ENCODE data around the gene AP5S1. TPM values are rescaled to one million over a fixed set of nuclear protein-coding genes. Genes with fewer than 3 reads are reported as not detected.
A peak's percentile ranks its signal among the peaks of the same experiment; 100 is the strongest.
"Not testable (repeated sequence)": the region's sequence is repeated elsewhere in the genome, so short reads cannot be mapped to it uniquely, and the experiment has no call there.

The AP5S1 gene
- total RNA-seq, 1 donor from 2014 or later = 15.4 TPM

DNA sequence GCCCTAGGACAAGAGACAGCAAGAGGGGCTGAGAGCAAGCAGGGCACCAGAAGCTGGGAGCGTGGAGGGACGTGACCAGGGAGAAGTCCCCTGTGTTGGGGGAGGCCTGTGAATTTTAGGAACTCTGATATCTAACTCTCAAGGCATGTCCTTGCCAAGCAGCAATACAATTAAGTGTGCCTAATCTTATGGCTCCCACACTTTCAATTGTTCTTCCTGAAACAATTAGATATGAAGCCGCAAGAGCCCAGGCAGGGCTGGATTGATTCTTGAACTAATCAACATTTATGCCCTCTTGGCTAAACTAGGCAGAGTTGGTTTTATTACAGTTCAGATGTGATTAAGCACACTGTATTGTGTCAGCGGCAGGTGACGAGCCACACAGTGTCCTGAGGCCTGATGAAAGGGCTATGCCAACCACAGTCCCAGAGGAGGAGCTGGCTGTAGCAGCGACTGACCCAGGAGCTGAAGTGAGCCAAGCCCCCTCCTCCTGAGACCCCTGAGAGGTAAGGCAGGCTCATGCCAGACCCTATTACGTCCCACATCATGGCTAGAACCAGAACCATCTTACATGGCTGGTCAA lies 22.1 kb downstream of the AP5S1 start:
- DNase-seq (ENCODE audit: low read depth in 2 of 2) = no peak

DNA sequence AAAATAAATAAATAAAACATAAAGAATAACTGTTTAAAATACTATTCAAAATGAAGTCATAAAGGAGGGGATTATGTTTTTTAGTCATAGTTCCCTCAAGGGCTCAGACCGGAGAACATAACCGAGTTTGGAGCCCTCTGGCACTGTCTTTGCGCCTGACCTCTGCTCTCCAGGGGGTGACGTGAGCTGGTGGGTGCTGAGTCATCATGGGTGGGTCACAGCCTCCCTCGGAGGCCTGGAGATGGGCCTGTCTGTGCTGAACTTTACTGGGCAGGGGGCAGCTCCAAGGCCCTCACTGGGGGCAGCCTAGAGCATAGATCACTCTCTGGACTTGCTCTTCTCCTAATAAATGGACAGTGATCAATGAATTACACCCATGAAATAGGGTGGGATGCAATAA lies 23.1 kb downstream of the AP5S1 start:
- DNase-seq (ENCODE audit: low read depth in 2 of 2) = peak in 1 of 2 donors; percentile 28

- DNase-seq (ENCODE audit: low read depth in 2 of 2) = not testable (repeated sequence)
Observed at GRCh38 chr20:3843990-3844619, 23.8 kb downstream of the AP5S1 start.

GRCh38 chr20:3846378-3846739 lies 26.0 kb downstream of the AP5S1 start:
- no peak for DNase-seq (ENCODE audit: low read depth in 2 of 2)

- peak; percentile 59 to 88 for DNase-seq (ENCODE audit: low read depth in 2 of 2)
Observed at GRCh38 chr20:3846740-3847428, 26.5 kb downstream of the AP5S1 start, which contains the start of gene MAVS. TSS of gene MAVS (plus strand) at chr20:3846834. CDS start at chr20:3854625, 7,791 bp downstream.

GRCh38 chr20:3847429-3847940 lies 27.1 kb downstream of the AP5S1 start:
- DNase-seq (ENCODE audit: low read depth in 2 of 2) = peak in 1 of 2 donors; percentile 10

- DNase-seq (ENCODE audit: low read depth in 2 of 2) = no peak
Observed at GRCh38 chr20:3848565-3848964, 28.2 kb downstream of the AP5S1 start.

GRCh38 chr20:3854462-3854871 lies 34.1 kb downstream of the AP5S1 start:
- DNase-seq (ENCODE audit: low read depth in 2 of 2) = no peak

DNA sequence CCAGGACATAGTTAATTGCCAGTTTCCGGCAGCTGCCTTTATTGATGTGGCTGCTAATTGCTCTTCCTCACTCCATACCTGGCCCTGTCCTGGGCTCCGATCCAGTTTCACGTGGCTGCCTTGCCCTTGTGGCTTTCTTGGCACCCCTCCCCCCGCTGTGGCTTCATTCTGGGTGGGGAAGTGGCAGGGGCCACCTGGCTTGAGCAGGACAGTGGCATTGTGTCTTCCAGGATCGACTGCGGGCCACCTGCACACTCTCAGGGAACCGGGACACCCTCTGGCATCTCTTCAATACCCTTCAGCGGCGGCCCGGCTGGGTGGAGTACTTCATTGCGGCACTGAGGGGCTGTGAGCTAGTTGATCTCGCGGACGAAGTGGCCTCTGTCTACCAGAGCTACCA lies 37.1 kb downstream of the AP5S1 start:
- DNase-seq (ENCODE audit: low read depth in 2 of 2) = no peak

DNA sequence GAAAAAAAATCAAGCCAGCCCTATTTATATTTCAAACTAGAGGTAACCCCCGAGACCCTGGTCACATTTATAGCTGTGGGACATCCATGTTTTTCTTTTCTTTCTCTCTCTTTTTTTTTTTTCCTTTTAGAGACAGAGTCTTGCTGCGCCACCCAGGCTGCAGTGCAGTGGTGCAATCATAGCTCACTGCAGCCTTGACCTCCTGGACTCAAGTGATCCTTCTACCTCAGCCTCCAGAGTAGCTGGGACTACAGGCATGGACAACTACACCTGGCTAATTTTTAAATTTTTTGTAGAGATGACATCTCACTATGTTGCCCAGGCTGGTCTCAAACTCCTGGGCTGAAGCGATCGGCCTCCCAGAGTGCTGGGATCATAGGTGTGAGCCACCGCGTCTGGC lies 38.3 kb downstream of the AP5S1 start:
- DNase-seq (ENCODE audit: low read depth in 2 of 2) = no peak

GRCh38 chr20:3861191-3861590 lies 40.8 kb downstream of the AP5S1 start:
- DNase-seq (ENCODE audit: low read depth in 2 of 2) = no peak

DNA sequence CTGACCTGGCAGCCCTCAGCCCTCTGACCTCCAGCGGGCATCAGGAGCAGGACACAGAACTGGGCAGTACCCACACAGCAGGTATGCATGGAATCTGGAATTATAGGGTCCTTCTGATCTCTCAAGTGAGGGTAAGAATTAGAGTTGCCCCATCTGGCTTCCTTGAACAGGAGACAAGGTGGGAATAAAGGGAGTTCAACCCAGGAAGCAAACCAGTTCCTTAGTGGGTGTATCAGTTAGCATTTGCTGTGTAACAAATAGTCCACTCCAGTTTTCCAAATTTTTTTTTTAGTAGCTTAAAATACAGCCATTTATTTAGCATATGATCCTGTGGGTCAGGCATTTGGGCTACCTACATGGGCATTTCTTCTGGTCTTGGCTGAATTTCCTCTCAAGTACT lies 42.0 kb downstream of the AP5S1 start:
- no peak for DNase-seq (ENCODE audit: low read depth in 2 of 2)

- no peak for DNase-seq (ENCODE audit: low read depth in 2 of 2)
Observed at GRCh38 chr20:3863317-3863716, 43.0 kb downstream of the AP5S1 start.

DNA sequence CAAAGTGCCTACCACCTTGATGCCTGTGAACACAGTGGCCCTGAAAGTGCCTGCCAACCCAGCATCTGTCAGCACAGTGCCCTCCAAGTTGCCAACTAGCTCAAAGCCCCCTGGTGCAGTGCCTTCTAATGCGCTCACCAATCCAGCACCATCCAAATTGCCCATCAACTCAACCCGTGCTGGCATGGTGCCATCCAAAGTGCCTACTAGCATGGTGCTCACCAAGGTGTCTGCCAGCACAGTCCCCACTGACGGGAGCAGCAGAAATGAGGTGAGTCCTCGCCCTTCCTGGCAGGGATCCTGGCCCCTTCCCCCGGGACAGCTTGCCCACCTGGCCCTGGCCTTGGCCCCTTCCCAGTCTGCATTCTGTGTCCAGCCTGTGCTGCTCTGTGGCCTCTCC lies 44.2 kb downstream of the AP5S1 start:
- no peak for DNase-seq (ENCODE audit: low read depth in 2 of 2)

DNA sequence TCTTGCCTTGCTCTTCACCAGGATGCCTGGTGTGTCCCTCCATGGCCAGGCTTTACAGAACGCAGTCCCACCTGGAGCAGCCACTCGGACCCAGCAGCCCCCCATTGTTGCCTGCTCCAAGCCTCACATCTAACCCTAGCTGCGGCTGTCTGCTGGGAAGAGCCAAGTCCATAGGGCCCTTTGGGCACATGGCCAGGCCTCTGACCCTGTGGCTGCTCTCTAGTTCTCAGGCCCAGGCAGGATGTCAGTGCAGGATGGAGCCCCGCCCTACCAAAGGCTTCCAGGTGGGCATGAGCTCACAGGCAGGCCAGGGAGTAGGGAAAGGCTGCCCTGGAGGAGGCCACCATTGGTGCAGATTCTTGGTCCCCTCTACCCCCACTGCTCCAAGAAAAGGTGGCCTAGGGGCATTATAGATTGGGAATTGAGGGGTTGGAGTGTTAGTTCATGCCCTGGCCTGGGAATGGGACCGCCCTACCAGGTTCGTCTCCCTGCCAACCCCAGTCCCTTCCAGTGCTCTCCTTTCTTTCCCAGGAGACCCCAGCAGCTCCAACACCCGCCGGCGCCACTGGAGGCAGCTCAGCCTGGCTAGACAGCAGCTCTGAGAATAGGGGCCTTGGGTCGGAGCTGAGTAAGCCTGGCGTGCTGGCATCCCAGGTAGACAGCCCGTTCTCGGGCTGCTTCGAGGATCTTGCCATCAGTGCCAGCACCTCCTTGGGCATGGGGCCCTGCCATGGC lies 45.0 kb downstream of the AP5S1 start:
- no peak for DNase-seq (ENCODE audit: low read depth in 2 of 2)

GRCh38 chr20:3865887-3866407 lies 45.6 kb downstream of the AP5S1 start:
- DNase-seq (ENCODE audit: low read depth in 2 of 2) = no peak

DNA sequence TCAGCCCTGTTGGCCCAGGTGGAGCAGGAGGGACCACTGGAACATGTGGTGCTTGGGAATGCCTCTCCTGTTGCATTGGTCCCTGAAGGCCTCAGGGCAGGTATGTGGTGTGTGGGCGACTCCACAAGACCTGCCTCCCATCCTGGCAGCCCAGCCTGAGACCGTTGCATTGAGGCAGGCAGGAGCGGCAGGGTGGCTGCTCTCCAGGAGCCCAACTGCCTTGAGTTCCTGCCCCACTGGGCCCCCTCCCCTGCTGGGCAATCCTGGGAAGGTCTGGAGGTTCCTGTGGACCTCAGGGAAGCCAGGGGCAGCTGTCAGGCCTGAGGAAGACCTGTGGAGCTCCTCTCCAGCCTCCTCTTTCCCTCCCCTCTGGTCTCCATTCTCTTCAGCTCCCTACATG lies 46.1 kb downstream of the AP5S1 start:
- no peak for DNase-seq (ENCODE audit: low read depth in 2 of 2)

DNA sequence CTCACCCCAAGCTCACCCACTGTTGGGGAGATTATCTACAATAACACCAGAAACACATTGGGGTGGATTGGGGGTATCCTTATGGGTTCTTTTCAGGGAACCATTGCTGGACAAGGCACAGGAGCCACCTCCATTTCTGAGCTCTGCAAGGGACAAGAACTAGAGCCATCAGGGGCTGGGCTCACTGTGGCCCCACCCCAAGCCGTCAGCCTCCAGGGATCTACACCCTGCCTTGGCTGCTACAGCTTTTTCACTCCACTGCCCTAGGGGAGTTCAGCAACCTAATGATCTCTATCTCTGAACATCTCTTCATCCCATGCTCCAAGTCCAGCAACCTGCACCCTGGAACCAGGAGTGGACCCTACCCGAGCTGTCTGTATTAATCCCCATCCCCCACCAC lies 47.5 kb downstream of the AP5S1 start:
- no peak for DNase-seq (ENCODE audit: low read depth in 2 of 2)

DNA sequence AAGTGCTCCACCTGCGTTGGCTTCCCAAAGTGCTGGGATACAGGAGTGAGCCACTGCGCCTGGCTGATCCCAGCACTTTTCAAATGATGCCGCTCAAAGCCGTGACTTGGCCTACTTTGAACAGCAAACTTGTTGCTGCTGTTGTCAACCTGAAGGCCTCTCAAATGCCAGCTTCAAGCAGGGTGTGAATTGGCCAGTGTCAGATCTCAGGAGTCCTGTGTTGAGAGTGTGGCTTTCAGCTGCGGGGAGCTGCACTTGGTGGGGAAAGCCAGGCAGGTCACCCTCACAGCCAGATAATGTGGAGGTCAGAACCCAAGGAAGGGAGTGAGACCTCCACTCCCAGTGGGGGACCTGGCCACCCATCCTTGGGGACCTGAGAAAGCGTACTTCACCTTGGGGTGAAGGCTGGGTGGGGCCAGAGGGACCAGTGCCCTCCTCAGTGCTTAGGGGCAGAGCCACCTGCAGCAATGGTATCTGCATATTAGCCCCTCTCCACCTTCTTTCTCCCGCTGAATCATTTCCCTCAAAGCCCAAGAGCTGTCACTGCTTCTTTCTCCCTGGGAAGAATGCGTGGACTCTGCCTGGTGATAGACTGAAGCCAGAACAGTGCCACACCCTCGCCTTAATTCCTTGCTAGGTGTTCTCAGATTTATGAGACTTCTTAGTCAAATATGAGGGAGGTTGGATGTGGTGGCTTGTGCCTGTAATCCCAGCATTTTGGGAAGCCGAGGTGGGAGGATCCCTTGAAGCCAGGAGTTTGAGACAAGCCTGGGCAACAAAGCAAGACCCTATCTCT lies 49.7 kb downstream of the AP5S1 start:
- no peak for DNase-seq (ENCODE audit: low read depth in 2 of 2)

- DNase-seq (ENCODE audit: low read depth in 2 of 2) = no peak
Observed at GRCh38 chr20:3871550-3872265, 51.4 kb downstream of the AP5S1 start.

All from dermis microvascular lymphatic vessel endothelial cell (primary cell).